ENCODE results near the gene ATXN7L1.

ATXN7L1 gene

DNA sequence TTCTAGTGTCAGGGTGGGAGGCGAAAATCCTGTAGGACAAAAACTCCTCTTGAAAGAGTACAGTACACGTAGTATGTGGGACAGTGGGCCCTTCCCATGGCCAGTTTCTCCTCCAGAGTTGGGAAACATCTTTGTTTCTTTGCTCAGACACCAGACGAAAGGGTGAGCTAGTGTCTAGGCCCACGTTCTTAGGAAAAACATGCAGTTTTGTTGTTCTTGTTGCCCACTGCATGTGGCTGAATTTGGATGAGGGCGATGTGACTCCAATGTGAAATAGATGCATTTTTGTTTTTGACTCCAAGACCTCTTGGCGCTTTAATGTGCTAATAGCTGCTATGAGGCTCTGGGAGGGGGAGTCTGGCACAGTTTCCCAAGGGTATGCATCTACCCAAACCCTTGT lies 100.8 kb downstream of the ATXN7L1 start:
- no peak for DNase-seq

DNA sequence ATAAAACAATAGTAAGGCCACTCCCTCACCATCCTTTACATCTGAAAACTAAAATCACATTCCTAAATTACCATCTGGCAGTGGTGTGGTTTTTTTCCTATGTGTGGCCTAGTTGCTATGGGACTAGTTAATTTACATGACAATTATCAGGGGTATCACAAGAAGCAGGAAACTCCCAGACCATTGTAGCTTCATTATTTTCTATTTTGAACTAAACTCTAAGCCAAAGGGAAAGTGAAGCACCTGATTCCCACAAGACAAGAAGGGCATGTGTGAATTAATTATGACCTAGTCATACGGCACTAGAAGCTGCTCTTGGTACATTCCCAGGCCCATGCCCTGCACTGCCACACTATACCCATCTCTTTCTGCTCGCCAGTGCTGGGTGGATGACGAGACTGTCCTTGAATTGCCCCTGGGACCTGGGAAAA lies 103.4 kb downstream of the ATXN7L1 start:
- no peak for DNase-seq

GRCh38 chr7:105769901-105770628 lies 106.3 kb downstream of the ATXN7L1 start:
- DNase-seq, result peak; percentile 83

GRCh38 chr7:105768898-105769507 lies 107.4 kb downstream of the ATXN7L1 start:
- DNase-seq, result no peak

- DNase-seq, result no peak
Measured at GRCh38 chr7:105768117-105768516, 108.3 kb downstream of the ATXN7L1 start.

DNA sequence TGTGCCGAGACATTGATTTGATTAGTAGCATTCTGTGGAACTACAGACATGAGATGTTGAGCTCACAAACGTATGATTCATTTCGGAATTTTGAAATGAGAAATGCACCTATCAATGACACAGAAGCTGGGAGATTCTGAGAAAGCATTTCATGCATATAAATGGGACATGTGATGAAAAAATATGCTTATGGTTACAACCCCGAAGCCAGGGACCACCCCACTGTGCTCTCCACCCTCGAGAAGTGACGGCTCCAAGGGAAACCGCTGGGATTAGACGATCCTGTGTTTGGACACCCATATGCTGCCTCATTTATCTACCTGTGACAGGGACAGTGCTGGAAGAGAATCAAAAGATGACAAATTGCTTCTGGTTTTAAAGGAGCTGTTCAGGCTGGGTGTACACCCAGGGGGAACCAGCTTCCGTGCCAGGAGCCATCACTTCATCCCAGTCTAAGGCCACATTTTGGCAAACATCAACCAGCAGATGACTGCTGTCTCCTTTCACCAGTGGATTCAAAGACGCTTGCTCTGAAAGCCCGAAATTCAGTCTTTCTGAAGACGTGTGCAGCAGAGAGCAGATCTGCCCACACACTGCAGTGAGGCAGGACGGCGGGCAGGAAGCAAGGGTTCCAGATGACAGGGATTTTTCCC lies 109.9 kb downstream of the ATXN7L1 start:
- DNase-seq, result peak; percentile 43

- DNase-seq, result no peak
Measured at GRCh38 chr7:105765846-105766245, 110.6 kb downstream of the ATXN7L1 start.

GRCh38 chr7:105764506-105764905 lies 111.9 kb downstream of the ATXN7L1 start:
- DNase-seq, result peak; percentile 18

- no peak for DNase-seq
Measured at GRCh38 chr7:105760551-105761447, 115.6 kb downstream of the ATXN7L1 start.

DNA sequence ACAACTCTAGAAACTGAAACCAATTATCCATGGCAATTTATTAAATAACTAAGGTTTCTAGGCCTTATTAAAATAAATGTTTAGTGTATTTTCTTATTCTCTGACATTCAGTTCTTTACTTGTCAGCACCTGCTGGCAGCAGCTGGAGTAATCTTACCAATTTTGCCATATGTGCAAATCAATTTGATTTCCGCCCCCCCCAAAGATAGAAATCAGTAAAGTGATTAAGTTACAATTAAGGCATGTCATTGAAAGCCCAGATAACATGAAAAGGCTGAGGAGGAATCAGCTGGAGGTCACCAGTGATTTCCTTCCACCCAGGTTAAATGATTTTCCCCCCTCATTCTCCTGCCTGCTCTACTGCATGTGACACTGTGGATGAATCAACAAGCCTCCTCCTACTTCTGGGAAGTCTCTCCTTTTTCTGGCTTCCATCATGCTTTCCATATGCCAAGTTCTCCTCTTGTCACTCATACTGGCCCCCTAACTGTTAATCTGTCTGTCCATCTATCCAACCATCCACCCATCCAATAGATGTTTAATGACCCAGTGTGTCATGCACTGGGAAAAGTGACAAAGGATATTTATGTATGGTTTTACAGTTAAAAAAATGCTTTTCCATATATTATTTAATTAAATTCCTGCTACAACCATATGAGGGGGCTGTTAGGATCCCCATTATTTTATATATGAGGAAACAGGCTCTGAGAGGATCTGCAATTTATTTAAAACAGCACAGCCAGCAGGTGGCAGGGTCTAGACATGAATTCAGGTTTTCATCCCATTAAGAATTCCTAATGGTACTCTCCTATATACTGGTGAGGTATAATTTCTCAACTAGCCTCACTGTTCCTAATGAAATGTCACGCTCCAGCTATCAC lies 116.5 kb downstream of the ATXN7L1 start:
- peak; percentile 75 for DNase-seq

- DNase-seq, result no peak
Measured at GRCh38 chr7:105756367-105756766, 120.0 kb downstream of the ATXN7L1 start.

GRCh38 chr7:105752671-105753275 lies 123.6 kb downstream of the ATXN7L1 start:
- peak; percentile 35 for DNase-seq

DNA sequence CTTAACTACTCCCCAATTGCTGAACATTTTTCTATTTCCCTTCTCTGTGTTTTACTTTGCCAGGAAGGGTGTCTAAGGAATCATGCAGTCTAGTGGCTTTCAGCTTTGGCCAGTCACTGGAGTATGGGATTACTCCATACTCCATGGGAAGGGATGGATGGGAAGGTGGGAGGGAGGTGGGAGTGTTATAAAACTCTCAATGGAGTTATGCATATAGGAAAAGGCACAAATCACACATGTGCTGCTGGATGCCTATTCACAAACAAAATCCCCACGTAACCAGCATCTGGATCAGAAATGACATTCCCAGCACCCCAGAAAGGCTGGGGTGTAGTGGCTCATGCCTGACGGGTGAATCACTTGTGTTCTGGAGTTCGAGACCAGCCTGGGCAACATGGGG lies 125.3 kb downstream of the ATXN7L1 start:
- DNase-seq, result no peak

DNA sequence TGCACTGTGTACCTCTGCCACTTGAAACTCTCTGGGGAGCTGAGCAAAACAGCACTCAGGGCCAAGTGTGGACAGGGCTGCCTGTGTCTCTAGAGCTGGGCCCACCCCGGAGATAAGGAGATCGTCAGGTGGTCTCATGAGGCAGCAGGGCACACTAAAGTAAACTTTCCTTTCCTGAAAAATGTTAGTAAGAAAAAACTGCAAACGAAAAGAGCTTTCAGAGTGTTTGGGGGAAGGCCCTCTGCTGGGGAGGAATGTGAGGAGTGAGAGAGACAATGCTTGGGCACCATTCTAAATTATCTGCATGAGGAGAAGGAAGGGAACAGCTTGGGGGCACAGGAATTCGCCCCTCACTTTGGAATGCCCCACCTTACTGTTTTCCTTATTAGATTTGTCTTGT lies 127.7 kb downstream of the ATXN7L1 start:
- no peak for DNase-seq

GRCh38 chr7:105745681-105746330 lies 130.6 kb downstream of the ATXN7L1 start:
- no peak for DNase-seq

- DNase-seq, result peak; percentile 57
Measured at GRCh38 chr7:105744258-105744657, 132.1 kb downstream of the ATXN7L1 start.

GRCh38 chr7:105743351-105744090 lies 132.9 kb downstream of the ATXN7L1 start:
- DNase-seq, result no peak

- no peak for DNase-seq
Measured at GRCh38 chr7:105742787-105743186, 133.6 kb downstream of the ATXN7L1 start.

DNA sequence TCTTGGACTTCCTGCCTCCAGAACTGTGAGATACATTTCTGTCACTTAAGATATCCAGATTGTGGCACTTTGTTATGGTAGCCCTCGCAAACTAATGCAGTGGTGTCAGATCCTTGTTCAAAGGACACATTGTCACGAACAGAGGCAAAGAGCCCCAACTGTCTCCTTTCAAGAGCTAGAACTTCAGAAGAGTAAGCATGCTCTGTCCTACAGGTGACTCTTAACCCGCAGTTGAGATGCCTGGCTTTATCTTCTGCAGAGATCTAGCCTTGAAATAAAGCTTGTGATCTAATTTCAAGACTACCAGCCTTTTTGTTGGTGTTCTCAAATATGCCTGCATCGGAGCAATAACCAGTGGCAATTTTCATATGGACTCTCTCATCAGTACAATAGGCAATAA lies 134.4 kb downstream of the ATXN7L1 start:
- DNase-seq, result no peak

- DNase-seq, result no peak
Measured at GRCh38 chr7:105738133-105738532, 138.3 kb downstream of the ATXN7L1 start.

Data from NCI-H82 (cell line).